Suprapubic skin (tissue), 4 donors: ENCODE measurements around the gene TAF11L10.
"Not testable (repeated sequence)": the region's sequence is repeated elsewhere in the genome, so short reads cannot be mapped to it uniquely, and the experiment has no call there.

Experiments
- EP300 ChIP-seq: sonication (generic); formaldehyde crosslinking; IDR thresholded peaks from one replicate; pipeline ENCODE4 v1.6.1; 2017; ENCODE audit warnings: antibody characterized with exemption
- POLR2AphosphoS5 ChIP-seq, 3 donors: sonication (generic); formaldehyde crosslinking; IDR thresholded peaks; one replicate each; pipeline ENCODE4 v1.6.1; 2017; ENCODE audit warnings: antibody characterized with exemption in 3 of 3
- TF ChIP-seq, protein P1 (sequence below), 2 donors: fragments of 200-600 bp in 1 of 2; fragments of 450-650 bp in 1 of 2; sonication (generic) in 1 of 2; IDR thresholded peaks; one replicate each; pipeline ENCODE4 v1.5.1; 2016 to 2019; ENCODE audit warnings: antibody characterized with exemption in 2 of 2, mild to moderate bottlenecking in 1 of 2, moderate library complexity in 1 of 2

DNA sequence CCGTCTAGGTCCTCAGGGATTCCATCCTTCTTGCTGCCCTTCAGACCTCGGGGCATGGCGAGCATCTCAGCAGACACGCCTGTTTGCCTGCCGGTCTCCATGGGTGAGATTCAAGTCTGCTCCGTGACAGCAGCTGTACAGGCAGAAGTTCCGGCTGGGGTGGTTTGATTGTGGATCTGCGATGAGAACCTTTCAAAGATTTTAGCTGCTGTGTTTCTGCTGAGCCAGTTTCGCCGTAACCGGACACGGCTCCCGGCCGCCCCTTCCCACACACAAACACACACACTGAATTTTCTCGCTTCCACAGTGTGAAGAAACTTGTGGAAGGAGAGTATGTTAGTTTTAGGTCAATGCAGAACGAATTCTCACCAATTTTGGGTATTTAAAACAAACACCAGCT lies 12.0 kb downstream of the TAF11L10 start, which contains the start of gene TAF11L7:
- not testable (repeated sequence) for TF ChIP-seq POLR2AphosphoS5 (IDR thresholded peaks at IDR 0.05); EP300
- TF ChIP-seq, protein P1, sequence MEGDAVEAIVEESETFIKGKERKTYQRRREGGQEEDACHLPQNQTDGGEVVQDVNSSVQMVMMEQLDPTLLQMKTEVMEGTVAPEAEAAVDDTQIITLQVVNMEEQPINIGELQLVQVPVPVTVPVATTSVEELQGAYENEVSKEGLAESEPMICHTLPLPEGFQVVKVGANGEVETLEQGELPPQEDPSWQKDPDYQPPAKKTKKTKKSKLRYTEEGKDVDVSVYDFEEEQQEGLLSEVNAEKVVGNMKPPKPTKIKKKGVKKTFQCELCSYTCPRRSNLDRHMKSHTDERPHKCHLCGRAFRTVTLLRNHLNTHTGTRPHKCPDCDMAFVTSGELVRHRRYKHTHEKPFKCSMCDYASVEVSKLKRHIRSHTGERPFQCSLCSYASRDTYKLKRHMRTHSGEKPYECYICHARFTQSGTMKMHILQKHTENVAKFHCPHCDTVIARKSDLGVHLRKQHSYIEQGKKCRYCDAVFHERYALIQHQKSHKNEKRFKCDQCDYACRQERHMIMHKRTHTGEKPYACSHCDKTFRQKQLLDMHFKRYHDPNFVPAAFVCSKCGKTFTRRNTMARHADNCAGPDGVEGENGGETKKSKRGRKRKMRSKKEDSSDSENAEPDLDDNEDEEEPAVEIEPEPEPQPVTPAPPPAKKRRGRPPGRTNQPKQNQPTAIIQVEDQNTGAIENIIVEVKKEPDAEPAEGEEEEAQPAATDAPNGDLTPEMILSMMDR (IDR thresholded peaks at IDR 0.05): not testable (repeated sequence)
